Measurements from ENCODE around the gene BRD1.
A peak's percentile ranks its signal among the peaks of the same experiment; 100 is the strongest.

BRD1 gene

GRCh38 chr22:49737101-49737551, 90.5 kb downstream of the BRD1 start:
- no peak for DNase-seq (ENCODE audit: low read depth in 1 of 2, low spot score in 1 of 2)
- H3K27me3 ChIP-seq (ENCODE audit: insufficient read depth, poor library complexity, severe bottlenecking): peaks cover 3% of the 10 kb centered on the region
- no peak overlapping the region for H3K27ac ChIP-seq (replicated peaks)
- TF ChIP-seq CTCF (IDR thresholded peaks at IDR 0.05; ENCODE audit: insufficient read depth, low read length) (no peak), GABPA (IDR thresholded peaks at IDR 0.05; ENCODE audit: low read depth) (no peak)
- H3K4me3 ChIP-seq (replicated peaks; ENCODE audit: insufficient read depth, low read length): no peak overlapping the region

DNA sequence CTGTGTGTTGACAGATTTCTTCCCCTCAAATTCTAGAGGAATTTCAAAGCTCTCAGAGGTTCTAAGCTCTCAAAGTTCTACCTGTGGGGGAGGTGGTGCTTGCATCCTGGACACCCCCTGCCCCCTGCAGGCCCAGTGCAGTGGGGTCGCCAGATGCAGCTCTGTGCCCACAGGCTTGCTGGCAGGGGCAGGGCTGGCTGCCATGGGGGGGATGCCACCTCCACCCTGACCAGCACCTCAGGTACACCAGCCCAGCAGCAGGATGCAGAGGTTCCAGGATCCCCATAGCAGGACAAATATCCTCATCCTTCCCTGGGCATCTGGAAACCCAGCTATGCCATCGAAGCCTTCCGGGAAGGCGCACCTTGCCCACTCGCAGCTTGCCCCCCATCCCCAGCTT, 91.1 kb downstream of the BRD1 start:
- no peak for DNase-seq (ENCODE audit: low read depth in 1 of 2, low spot score in 1 of 2)
- TF ChIP-seq CTCF (IDR thresholded peaks at IDR 0.05; ENCODE audit: insufficient read depth, low read length) (no peak), REST (IDR thresholded peaks at IDR 0.05; ENCODE audit: insufficient replicate concordance, low read depth) (no peak), POLR2AphosphoS5 (IDR thresholded peaks at IDR 0.05; ENCODE audit: low read depth) (no peak), GABPA (IDR thresholded peaks at IDR 0.05; ENCODE audit: low read depth) (no peak), SPI1 (IDR thresholded peaks at IDR 0.05; ENCODE audit: borderline replicate concordance, low read depth) (no peak)
- no peak overlapping the region for H3K4me3 ChIP-seq (replicated peaks; ENCODE audit: insufficient read depth, low read length)
- no peak overlapping the region for H3K27ac ChIP-seq (replicated peaks)
- H3K27me3 ChIP-seq (ENCODE audit: insufficient read depth, poor library complexity, severe bottlenecking): peaks cover 3% of the 10 kb centered on the region

GRCh38 chr22:49735901-49736421, 91.7 kb downstream of the BRD1 start:
- Histone ChIP-seq H3K27ac (replicated peaks) (no peak overlapping the region), H3K27me3 (ENCODE audit: insufficient read depth, poor library complexity, severe bottlenecking) (peaks cover 3% of the 10 kb centered on the region), H3K4me3 (replicated peaks; ENCODE audit: insufficient read depth, low read length) (no peak overlapping the region)
- no peak for DNase-seq (ENCODE audit: low read depth in 1 of 2, low spot score in 1 of 2)
- no peak for TF ChIP-seq REST (IDR thresholded peaks at IDR 0.05; ENCODE audit: insufficient replicate concordance, low read depth)
- no peak for TF ChIP-seq GABPA (IDR thresholded peaks at IDR 0.05; ENCODE audit: low read depth)
- TF ChIP-seq CTCF (IDR thresholded peaks at IDR 0.05; ENCODE audit: insufficient read depth, low read length): no peak
- TF ChIP-seq POLR2AphosphoS5 (IDR thresholded peaks at IDR 0.05; ENCODE audit: low read depth): no peak
- no peak for TF ChIP-seq SPI1 (IDR thresholded peaks at IDR 0.05; ENCODE audit: borderline replicate concordance, low read depth)

GRCh38 chr22:49735411-49735900, 92.2 kb downstream of the BRD1 start:
- no peak for DNase-seq (ENCODE audit: low read depth in 1 of 2, low spot score in 1 of 2)
- no peak overlapping the region for H3K27ac ChIP-seq (replicated peaks)
- TF ChIP-seq POLR2AphosphoS5 (IDR thresholded peaks at IDR 0.05; ENCODE audit: low read depth): no peak
- peak; percentile 97 for TF ChIP-seq REST (IDR thresholded peaks at IDR 0.05; ENCODE audit: insufficient replicate concordance, low read depth)
- no peak overlapping the region for H3K4me3 ChIP-seq (replicated peaks; ENCODE audit: insufficient read depth, low read length)
- H3K27me3 ChIP-seq (ENCODE audit: insufficient read depth, poor library complexity, severe bottlenecking): peaks cover 3% of the 10 kb centered on the region
